Activated CD4-positive, alpha-beta T cell treated with anti-CD3 and anti-CD28 coated beads for 48 hours (primary cell): ENCODE data around the gene EPN2.

ENCODE experiments used
- DNase-seq: peaks from one replicate; pipeline ENCODE4 v3.0.0-alpha.2; 2020

Gene EPN2

GRCh38 chr17:19242323-19242722 lies 5.2 kb downstream of the EPN2 start:
- no peak for DNase-seq

GRCh38 chr17:19242926-19243325 lies 5.8 kb downstream of the EPN2 start:
- DNase-seq: no peak

GRCh38 chr17:19243838-19244237 lies 6.7 kb downstream of the EPN2 start:
- DNase-seq: no peak

- no peak for DNase-seq
Measured at GRCh38 chr17:19244357-19244756, 7.2 kb downstream of the EPN2 start.

GRCh38 chr17:19244781-19245180 lies 7.6 kb downstream of the EPN2 start:
- no peak for DNase-seq

- no peak for DNase-seq
Measured at GRCh38 chr17:19247473-19247872, 10.3 kb downstream of the EPN2 start.

- DNase-seq: no peak
Measured at GRCh38 chr17:19248151-19248927, 11.2 kb downstream of the EPN2 start.

- DNase-seq: no peak
Measured at GRCh38 chr17:19248928-19249574, 11.9 kb downstream of the EPN2 start.

- no peak for DNase-seq
Measured at GRCh38 chr17:19249681-19250080, 12.5 kb downstream of the EPN2 start.

- no peak for DNase-seq
Measured at GRCh38 chr17:19250421-19251173, 13.4 kb downstream of the EPN2 start.

- DNase-seq: no peak
Measured at GRCh38 chr17:19253112-19253511, 15.9 kb downstream of the EPN2 start.

GRCh38 chr17:19254651-19255050 lies 17.5 kb downstream of the EPN2 start:
- DNase-seq: no peak

- DNase-seq: no peak
Measured at GRCh38 chr17:19255279-19255678, 18.1 kb downstream of the EPN2 start.

- DNase-seq: no peak
Measured at GRCh38 chr17:19258371-19258770, 21.2 kb downstream of the EPN2 start.

GRCh38 chr17:19260958-19261357 lies 23.8 kb downstream of the EPN2 start:
- DNase-seq: no peak

- DNase-seq: no peak
Measured at GRCh38 chr17:19261426-19261825, 24.3 kb downstream of the EPN2 start.

GRCh38 chr17:19262650-19263631 lies 25.8 kb downstream of the EPN2 start:
- DNase-seq: peak; percentile 16

GRCh38 chr17:19263641-19264051 lies 26.5 kb downstream of the EPN2 start:
- no peak for DNase-seq

GRCh38 chr17:19264268-19264667 lies 27.1 kb downstream of the EPN2 start:
- no peak for DNase-seq

GRCh38 chr17:19264681-19265080 lies 27.5 kb downstream of the EPN2 start:
- no peak for DNase-seq

- no peak for DNase-seq
Measured at GRCh38 chr17:19265755-19266154, 28.6 kb downstream of the EPN2 start.

- no peak for DNase-seq
Measured at GRCh38 chr17:19268611-19269010, 31.4 kb downstream of the EPN2 start.

- no peak for DNase-seq
Measured at GRCh38 chr17:19269106-19269505, 31.9 kb downstream of the EPN2 start.
